ENCODE results near the gene RBFA.
A peak's percentile ranks its signal among the peaks of the same experiment; 100 is the strongest.

Gene RBFA

GRCh38 chr18:80029690-80030089 lies 4.5 kb upstream of the RBFA start:
- no peak for DNase-seq (ENCODE audit: low read depth)

GRCh38 chr18:80033181-80034067 lies 810 bp upstream of the RBFA start:
- DNase-seq (ENCODE audit: low read depth): peak; percentile 41

- DNase-seq (ENCODE audit: low read depth): no peak
Measured at GRCh38 chr18:80034852-80035406, 695 bp downstream of the RBFA start.

DNA sequence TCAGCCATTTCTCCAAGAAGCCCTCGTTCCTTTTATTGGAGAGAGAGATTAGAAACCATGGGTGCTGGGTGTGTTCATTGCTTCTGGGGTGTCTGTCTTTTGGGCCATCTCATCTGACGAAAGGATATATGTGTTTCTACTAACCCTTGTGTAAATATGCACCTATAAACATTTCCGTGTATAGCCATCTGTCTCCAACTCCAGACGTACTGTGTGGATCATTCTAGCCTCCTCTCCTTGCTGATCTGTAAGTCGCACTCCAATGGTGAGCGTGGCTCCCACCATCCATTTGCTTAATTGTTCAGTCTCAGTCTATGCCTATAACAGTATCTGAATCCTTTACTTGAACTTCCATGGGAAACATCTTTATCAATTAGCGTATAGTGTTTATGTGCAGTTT lies 1.8 kb downstream of the RBFA start:
- DNase-seq (ENCODE audit: low read depth): no peak

DNA sequence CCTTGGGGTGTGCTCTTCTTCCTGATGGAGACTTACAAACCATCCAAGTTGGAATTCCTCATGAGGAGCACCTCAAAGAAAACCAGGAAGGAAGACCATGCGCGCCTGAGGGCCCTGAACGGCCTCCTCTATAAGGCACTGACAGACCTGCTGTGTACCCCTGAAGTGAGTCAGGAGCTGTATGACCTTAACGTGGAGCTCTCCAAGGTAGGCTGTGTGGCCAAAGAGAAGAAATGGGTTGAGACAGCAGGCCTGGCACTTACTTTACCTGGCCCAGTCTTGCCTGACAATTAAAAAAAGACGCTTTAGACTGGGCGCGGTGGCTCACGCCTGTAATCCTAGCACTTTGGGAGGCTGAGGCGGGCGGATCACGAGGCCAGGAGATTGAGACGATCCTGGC lies 3.1 kb downstream of the RBFA start:
- no peak for DNase-seq (ENCODE audit: low read depth)

GRCh38 chr18:80037869-80038630 lies 3.8 kb downstream of the RBFA start:
- no peak for DNase-seq (ENCODE audit: low read depth)

- DNase-seq (ENCODE audit: low read depth): no peak
Measured at GRCh38 chr18:80040515-80040914, 6.3 kb downstream of the RBFA start.

DNA sequence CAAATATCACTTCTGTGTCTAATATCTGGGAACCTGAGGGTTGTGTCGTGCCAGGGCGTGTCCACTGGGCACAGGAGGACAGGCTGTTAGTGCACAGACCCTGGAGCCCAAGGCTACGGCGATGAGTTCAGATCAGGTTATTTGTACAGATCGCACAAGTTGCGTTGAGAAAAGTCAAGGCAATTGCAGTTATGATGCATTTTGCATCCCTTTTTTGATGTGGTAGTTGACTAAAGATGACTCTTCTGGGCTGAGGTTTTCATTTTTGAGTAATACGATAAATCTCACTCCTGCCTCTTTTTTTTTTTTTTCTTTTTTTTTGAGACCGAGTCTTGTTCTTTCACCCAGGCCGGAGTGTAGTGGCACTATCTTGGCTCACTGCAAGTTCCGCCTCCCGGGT lies 7.2 kb downstream of the RBFA start:
- no peak for DNase-seq (ENCODE audit: low read depth)

- DNase-seq (ENCODE audit: low read depth): no peak
Measured at GRCh38 chr18:80042785-80043184, 8.6 kb downstream of the RBFA start.

- DNase-seq (ENCODE audit: low read depth): no peak
Measured at GRCh38 chr18:80044072-80044471, 9.8 kb downstream of the RBFA start.

DNA sequence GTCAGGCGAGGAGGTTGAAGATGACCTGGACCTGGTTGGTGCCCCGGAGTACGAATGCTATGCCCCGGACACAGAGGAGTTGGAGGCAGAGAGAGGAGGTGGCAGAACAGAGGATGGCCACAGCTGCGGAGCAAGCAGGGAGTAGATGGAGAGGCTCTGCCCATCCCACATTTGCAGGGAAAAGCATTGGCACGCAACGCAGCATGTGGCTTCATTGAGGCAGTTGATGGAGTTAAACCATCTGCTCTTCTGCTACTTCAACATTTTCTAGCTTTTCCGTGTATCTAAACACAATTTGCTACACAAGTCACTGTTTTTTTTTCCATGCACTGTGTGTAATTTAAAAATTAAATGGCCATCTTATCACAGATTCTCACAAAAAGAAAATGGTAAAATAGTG lies 11.8 kb downstream of the RBFA start:
- DNase-seq (ENCODE audit: low read depth): no peak

DNA sequence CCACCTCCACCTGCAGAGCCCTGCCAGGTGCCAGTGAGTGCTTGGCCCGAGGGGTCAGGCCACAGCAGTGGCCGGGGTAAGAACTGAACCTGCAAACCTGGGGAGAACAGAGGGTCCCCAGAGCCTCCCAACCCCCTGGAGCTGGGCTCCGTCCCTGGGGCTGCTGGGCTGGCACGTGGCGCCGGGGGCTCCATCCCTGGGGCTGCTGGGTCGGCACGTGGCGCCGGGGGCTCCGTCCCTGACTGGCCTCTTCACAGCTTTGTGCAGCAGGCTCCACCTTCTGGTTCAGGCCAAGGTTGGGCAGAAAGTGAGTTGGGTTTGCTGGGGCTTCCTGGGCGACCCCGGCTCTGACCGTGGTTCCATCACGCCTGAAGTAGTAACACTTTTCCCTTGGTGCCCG lies 12.2 kb downstream of the RBFA start:
- DNase-seq (ENCODE audit: low read depth): no peak

DNA sequence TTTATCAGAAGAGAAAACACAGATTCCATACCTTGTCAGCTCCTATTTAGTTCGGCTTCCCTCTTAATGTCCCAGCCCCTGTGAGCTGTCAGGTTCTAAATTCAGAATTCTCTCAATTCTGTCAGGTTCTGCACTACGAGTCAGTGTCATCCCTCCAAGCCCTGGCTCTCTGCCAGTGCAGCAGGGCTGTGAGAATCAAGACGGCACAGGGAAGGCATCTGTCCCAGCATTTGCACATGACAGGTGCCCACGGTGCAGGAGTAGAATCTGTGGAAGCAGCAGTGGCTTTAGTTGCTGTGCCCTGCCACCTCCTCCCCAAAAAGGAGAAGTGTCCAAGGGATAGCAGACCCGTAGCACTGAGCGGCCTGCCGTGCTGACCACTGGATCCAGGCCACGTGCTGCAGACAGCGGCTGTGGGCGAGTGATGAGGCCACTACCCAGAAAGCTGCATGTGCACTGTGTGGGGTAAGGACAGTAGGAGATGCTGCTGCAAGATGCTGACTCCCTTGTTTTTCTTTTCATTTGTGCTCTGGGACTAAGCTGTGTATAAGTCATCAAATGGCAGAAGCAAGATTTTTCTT lies 12.8 kb downstream of the RBFA start:
- DNase-seq (ENCODE audit: low read depth): no peak

- no peak for DNase-seq (ENCODE audit: low read depth)
Measured at GRCh38 chr18:80050797-80051196, 16.6 kb downstream of the RBFA start.

- no peak for DNase-seq (ENCODE audit: low read depth)
Measured at GRCh38 chr18:80056095-80056494, 21.9 kb downstream of the RBFA start.

DNA sequence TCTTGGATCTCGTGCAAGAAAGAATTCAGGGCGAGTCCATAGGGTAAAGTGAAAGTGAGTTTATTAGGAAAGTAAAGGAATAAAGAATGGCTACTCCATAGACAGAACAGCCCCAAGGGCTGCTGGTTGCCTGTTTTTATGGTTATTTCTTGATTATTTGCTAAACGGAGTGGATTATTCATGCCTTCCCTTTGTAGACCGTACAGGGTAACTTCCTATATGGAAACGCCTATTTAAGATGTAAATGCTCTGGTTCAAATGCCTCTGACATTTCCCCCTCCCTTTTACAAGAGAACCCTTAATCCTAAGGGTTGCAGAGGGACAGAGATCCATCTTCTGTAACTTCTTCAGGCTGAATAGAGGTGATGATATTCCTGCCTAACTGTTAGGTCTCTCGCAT lies 25.7 kb downstream of the RBFA start:
- DNase-seq (ENCODE audit: low read depth): no peak

DNA sequence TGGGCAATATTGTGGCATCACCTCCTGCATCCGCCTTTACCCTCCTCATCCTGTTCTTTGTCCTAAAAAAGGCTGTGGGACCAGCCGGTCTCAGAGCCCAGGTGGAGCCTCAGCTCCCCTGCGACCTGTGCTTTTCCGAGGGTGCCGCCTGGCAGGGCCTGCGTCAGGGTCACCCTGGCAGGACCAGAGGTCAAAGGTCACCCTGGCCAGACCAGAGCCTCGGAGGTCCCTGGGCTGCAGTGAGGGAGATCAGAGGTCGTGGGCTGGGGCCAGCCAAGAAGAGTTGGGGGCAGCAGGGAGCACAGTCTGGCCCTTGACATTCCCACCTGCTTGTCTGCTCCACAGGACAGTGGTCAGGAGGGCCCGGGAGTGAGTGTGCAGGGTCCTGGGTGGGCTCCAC lies 31.5 kb downstream of the RBFA start:
- DNase-seq (ENCODE audit: low read depth): no peak

GRCh38 chr18:80067321-80067720 lies 33.1 kb downstream of the RBFA start:
- DNase-seq (ENCODE audit: low read depth): no peak

DNA sequence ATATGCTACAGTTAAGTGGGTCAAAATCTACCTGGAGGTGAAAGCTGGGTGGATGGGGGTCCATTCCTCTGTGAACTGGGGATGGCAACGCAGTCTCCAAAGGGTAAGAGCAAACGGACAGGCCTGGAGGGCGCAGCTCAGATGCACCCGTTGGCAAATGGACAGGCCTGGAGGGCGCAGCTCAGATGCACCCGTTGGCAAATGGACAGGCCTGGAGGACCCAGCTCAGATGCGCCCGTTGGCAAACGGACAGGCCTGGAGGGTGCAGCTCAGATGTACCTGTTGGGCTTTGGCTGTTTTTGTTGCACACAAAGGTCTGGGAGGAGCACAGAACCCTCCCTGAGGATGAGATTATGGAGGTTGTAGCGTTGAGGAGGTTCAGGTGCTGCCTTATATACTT lies 33.7 kb downstream of the RBFA start:
- no peak for DNase-seq (ENCODE audit: low read depth)

DNA sequence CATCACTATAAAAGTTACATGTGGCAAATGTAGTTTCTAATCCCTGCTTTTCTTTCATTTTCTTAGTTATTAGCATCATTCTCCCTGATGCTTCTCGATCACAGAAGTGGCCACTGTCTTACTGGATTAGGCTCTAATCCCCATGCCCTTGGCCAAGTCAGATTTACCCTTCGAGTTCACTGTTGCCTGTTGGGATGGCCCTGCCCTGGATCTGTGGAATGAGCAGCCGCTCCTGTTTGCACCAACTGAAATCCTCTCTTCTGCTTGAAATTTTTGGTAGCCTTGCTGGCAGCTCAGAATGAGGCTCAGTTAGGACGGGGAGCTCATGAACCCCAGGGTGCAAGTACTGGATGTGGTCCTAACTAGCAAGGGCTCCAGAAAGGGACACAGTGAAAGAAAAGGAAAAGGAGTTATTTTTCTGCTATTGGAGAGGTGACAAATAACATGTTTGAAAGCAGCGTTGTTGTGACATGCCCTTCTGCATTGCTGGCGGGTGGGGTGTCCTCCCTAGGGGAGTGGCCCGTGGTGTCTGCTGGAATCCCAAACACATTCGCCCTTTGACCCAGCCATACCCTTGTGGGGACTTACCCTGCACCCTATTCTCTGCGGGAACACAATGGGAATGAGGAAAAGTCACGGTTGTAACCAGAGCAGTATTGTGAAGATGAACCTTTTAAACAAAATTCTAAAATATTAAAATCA lies 34.5 kb downstream of the RBFA start:
- no peak for DNase-seq (ENCODE audit: low read depth)

GRCh38 chr18:80070825-80071224 lies 36.6 kb downstream of the RBFA start:
- DNase-seq (ENCODE audit: low read depth): no peak

DNA sequence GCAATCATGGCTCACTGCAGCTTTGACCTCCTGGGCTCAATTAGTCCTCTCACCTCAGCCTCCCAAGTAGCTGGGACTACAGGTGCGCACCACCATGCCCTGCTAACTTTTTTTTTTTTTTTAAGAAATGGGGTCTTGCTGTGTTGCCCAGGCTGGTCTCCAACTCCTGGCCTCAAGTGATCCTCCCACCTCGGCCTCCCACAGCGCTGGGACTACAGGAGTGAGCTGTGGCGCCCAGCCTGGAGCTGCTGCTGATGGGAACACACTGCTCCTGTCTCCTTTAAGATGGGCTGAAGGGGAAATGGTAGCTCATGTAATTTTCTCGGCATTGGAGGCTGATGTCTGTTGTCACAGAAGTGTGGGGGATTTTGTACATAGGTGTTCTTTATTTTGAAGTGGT lies 39.9 kb downstream of the RBFA start:
- no peak for DNase-seq (ENCODE audit: low read depth)
